Ovary (tissue), 9 donors: Measurements from ENCODE around the gene RUFY3. TPM values are rescaled to one million over a fixed set of nuclear protein-coding genes. Genes with fewer than 3 reads are reported as not detected.

ENCODE experiments used
- DNase-seq, 5 donors: peaks; one replicate each; pipeline ENCODE4 v3.0.0-alpha.2; 2019 to 2020
- H3K27ac ChIP-seq, 2 donors: fragments of 200-600 bp; one replicate each; pipeline versions ENCODE4 v1.5.1 to v1.8.0; 2019 to 2022
- H3K27me3 ChIP-seq: fragments of 200-600 bp; one replicate; pipeline ENCODE4 v1.8.0; 2022
- H3K36me3 ChIP-seq: fragments of 200-600 bp; sonication (generic); one replicate; pipeline ENCODE4 v1.5.1; 2019
- H3K4me1 ChIP-seq: one replicate; pipeline ENCODE4 v1.8.1; 2013; ENCODE audit warnings: mild to moderate bottlenecking, moderate library complexity; ENCODE audit not compliant: insufficient read depth
- H3K4me3 ChIP-seq: fragments of 200-600 bp; sonication (generic); one replicate; pipeline ENCODE4 v1.5.1; 2017
- H3K9me3 ChIP-seq, 2 donors: fragments of 200-600 bp in 1 of 2; sonication (generic) in 1 of 2; one replicate each; pipeline versions ENCODE4 v1.5.1 to v1.8.1; 2013 to 2019; ENCODE audit warnings: mild to moderate bottlenecking in 1 of 2, moderate library complexity in 1 of 2
- EP300 ChIP-seq: sonication (generic); formaldehyde crosslinking; IDR thresholded peaks from one replicate; pipeline ENCODE4 v1.6.1; 2017; ENCODE audit warnings: antibody characterized with exemption
- POLR2A ChIP-seq: fragments of 450-650 bp; IDR thresholded peaks from one replicate; pipeline ENCODE4 v1.6.1; 2017; ENCODE audit warnings: antibody characterized with exemption, mild to moderate bottlenecking, moderate library complexity
- WGBS, 3 donors: extraction: QIAGEN DNeasy Blood & Tissue Kit in 1 of 3; methylation state at CpG; one replicate each; pipeline versions ENCODE4 v1.1.5 to v1.1.7; 2013 to 2017; 5-methylcytosine and 5-hydroxymethylcytosine counted together
- intact Hi-C, 4 donors: fragments of 100-400 bp; cut with DNase I; formaldehyde crosslinking; loops; one replicate each; pipeline versions ENCODE4 v1.11.0 to v1.15.1; 2022 to 2023
- polyA plus RNA-seq, 2 donors: library from polyadenylated mRNA; stranded (reverse); fragments of 200-250 nt in 1 of 2; fragments of 350-450 nt in 1 of 2; fragmentation: Illumina TruSeq in 1 of 2; extraction: RNeasy Lipid Tissue Mini Kit (QIAGEN cat#74804) in 1 of 2; gene quantifications; one replicate each; pipeline ENCODE4 v1.2.3, GENCODE V29; 2013 to 2014
- total RNA-seq, 7 donors: library from RNA; depleted of rRNA in 2 of 7; stranded (reverse); fragments of >200 nt in 2 of 7; fragmentation: NEBNext Ultra II Directional in 3 of 7; extraction: Animal tissue kit (Norgen Biotek cat#: 25700) in 3 of 7; gene quantifications; one replicate each; pipeline versions ENCODE4 v1.1.0 to v1.2.4, GENCODE V29; 2016 to 2023
- TF ChIP-seq, protein P1 (sequence below), 3 donors: fragments of 450-650 bp in 2 of 3; fragments of 200-600 bp in 1 of 3; IDR thresholded peaks; one replicate each; pipeline versions ENCODE4 v1.5.1 to v1.8.0; 2016 to 2022; ENCODE audit warnings: antibody characterized with exemption in 3 of 3, mild to moderate bottlenecking in 1 of 3
- donor health status: DM: no; HTN: no; CAD: no; lungs with moderate emphysema.
- donor health status: DM: no; HTN: no; CAD: no.
- donor health status: Bipolar disorder and iron deficiency.
- donor health status: DM: yes; HTN: yes; CAD: no.
- donor health status: DM: no; HTN: no; CAD: no.
- donor health status: DM: yes; HTN: yes; CAD: no.

RUFY3 gene
- total and polyA plus RNA-seq, 9 donors, result 35.2 to 84.0 (median 63.3) TPM

DNA sequence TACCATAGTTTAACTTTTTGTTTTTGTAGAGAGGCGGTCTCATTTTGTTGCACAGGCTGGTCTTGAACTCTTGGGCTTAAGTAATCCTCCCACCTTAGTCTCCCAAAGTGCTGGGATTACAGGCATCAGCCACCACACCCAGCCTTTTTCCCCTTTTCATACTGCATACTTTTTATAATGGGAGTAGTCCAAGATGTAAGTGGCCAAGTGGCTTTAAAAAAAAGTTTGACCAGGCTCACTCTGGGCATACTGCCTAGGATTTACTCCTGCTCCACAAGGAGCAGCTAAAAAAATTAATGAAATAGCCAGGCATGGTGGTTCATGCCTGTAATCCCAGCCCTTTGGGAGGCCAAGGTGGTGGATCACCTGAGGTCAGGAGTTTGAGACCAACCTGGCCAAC is 111.9 kb downstream of the RUFY3 start:
- intact Hi-C loops, result loop anchor here in 1 of 4 donors (10.0 kb wide), 1 partner anchor 161 kb away; the partner anchor contains the start of gene DCK
- 98 to 100% (median 100%) methylated on average over 1 of the region's 1 CpG for WGBS, 3 donors
- Histone ChIP-seq H3K4me3 (no peak overlapping the region), H3K27ac (no peak overlapping the region), H3K27me3 (no peaks in the 10 kb centered on the region), H3K4me1 (peaks cover 5% of the 10 kb centered on the region), H3K9me3 (no peaks in the 10 kb centered on the region), H3K36me3 (no peaks in the 10 kb centered on the region)
- no peak for DNase-seq
- no peak for TF ChIP-seq EP300
- TF ChIP-seq, protein P1, sequence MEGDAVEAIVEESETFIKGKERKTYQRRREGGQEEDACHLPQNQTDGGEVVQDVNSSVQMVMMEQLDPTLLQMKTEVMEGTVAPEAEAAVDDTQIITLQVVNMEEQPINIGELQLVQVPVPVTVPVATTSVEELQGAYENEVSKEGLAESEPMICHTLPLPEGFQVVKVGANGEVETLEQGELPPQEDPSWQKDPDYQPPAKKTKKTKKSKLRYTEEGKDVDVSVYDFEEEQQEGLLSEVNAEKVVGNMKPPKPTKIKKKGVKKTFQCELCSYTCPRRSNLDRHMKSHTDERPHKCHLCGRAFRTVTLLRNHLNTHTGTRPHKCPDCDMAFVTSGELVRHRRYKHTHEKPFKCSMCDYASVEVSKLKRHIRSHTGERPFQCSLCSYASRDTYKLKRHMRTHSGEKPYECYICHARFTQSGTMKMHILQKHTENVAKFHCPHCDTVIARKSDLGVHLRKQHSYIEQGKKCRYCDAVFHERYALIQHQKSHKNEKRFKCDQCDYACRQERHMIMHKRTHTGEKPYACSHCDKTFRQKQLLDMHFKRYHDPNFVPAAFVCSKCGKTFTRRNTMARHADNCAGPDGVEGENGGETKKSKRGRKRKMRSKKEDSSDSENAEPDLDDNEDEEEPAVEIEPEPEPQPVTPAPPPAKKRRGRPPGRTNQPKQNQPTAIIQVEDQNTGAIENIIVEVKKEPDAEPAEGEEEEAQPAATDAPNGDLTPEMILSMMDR (IDR thresholded peaks at IDR 0.05), result no peak
- TF ChIP-seq POLR2A, result no peak

DNA sequence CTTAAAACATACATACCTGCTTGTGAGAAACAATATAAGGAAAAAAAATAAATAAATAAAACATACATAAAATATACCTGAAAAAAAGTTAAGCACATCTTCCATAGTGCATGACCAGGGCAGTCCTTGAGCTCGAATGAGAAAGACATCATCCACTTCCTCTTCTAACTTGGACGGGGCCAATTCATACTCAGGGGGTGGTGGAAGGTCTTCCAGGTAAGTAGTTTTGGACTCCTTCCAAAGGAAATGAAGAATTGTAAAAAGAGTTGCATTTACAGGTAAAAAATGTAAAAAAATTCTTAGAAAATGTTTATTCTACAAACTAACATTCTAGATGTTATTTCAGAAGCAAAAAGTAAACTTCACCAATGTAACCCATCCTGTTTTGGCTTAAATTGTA is 114.3 kb downstream of the RUFY3 start:
- Histone ChIP-seq H3K27ac (no peak overlapping the region), H3K9me3 (no peaks in the 10 kb centered on the region), H3K36me3 (no peaks in the 10 kb centered on the region), H3K4me3 (no peak overlapping the region), H3K27me3 (no peaks in the 10 kb centered on the region), H3K4me1 (peaks cover 5% of the 10 kb centered on the region)
- intact Hi-C loops, result loop anchor here in 3 of 4 donors (5.0 to 10.0 kb wide), 3 partner anchors 149 to 159 kb away; partner anchors contain the start of genes DCK (in 3 of the 3) and UTP3 (in 1 of the 3)
- no peak for DNase-seq
- TF ChIP-seq POLR2A (no peak), EP300 (no peak)
- TF ChIP-seq, protein P1 (IDR thresholded peaks at IDR 0.05), result no peak
- 74 to 82% (median 75%) methylated on average over 2 of the region's 2 CpGs for WGBS, 3 donors

DNA sequence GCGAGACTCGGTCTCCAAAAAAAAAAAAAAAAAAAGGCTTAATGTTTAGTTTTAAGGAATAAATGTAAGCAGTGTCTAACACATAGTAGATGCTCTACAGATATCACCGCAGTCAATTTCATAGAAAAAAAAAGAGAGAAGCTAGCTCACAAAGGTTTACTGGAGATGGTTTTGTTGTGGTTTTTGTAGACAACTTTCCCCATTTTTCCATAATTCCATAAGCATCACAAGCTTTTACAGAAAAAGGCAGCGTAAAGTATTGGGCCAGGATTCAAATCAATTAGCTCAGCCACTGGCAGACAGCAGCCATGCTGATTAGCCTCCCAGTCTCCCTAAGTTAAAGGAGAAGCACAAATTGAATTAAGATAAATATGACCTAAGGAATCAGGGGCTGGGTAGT is 116.4 kb downstream of the RUFY3 start:
- intact Hi-C loops, result loop anchor here in 3 of 4 donors (5.0 to 10.0 kb wide), 3 partner anchors 151 to 157 kb away; partner anchors contain the start of genes DCK (in 3 of the 3) and UTP3 (in 1 of the 3)
- H3K27ac ChIP-seq, result no peak overlapping the region
- no peaks in the 10 kb centered on the region for H3K9me3 ChIP-seq
- 14 to 16% (median 14%) methylated on average over 4 of the region's 4 CpGs for WGBS, 3 donors
- no peaks in the 10 kb centered on the region for H3K36me3 ChIP-seq
- H3K4me3 ChIP-seq, result peak overlapping the region; percentile 97
- DNase-seq, result no peak
- no peaks in the 10 kb centered on the region for H3K27me3 ChIP-seq
- peaks cover 5% of the 10 kb centered on the region for H3K4me1 ChIP-seq
- TF ChIP-seq EP300 (no peak), POLR2A (no peak)
- TF ChIP-seq, protein P1 (IDR thresholded peaks at IDR 0.05), result no peak

DNA sequence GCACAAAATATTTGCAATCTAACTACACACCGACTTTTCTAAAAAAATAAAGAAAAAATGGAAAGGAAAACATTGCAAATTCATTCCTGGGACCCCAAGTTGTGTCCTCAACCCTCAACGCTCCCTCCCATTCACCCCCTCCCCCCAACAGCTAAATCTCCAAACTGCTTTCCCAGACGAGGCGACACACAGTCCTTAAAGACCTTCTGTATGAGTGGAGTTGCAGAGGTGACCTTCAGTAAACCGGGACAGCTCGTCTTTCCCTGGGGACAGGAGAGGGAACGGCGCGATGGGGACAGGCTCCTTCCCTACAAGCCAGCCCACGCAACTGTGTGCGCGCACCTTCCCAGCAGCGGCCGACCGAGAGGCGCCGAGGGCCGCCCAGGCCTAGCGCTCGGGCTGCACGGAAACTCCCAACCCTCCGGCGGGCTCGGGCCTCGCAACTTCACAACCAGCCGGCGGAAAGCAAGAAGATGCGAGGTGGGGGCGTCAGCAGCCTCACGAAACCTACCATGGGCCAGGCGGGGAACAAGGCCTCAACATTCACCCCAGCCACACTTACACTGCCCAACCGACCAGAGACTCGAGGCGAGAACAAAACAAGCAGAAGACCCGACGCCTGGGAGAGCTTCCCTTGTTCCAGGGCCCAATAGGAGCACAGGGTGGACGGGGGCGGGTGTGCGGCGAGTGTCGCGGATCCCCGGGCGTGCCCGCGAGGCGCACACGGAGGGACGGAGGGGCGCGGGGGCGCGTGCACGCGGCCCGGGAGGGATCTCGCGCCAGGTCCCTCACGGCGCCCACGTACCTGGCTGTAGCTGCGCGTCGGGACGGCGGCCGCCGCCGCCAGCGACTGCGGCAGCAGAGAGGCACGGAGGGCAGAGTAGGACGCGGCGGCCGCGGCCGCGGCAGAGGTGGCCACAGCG is 117.2 kb downstream of the RUFY3 start:
- no peaks in the 10 kb centered on the region for H3K27me3 ChIP-seq
- 0% methylated on average over 35 to 80 of the region's 80 CpGs for WGBS, 3 donors
- H3K4me3 ChIP-seq, result peak overlapping the region; percentile 97
- TF ChIP-seq POLR2A (no peak), EP300 (no peak)
- TF ChIP-seq, protein P1 (IDR thresholded peaks at IDR 0.05), result peak in 1 of 3 donors; percentile 7
- H3K9me3 ChIP-seq, result no peaks in the 10 kb centered on the region
- peak; percentile 45 to 74 (median 56) for DNase-seq
- intact Hi-C loops, result loop anchor here in 3 of 4 donors (5.0 to 10.0 kb wide), 3 partner anchors 152 to 156 kb away; partner anchors contain the start of genes DCK (in 3 of the 3) and UTP3 (in 1 of the 3)
- H3K36me3 ChIP-seq, result no peaks in the 10 kb centered on the region
- peaks cover 5% of the 10 kb centered on the region for H3K4me1 ChIP-seq
- peak overlapping the region; percentile 89 to 95 for H3K27ac ChIP-seq
